HL-60 (cell line): ENCODE data around the gene CACNA1S.

Experiments used
- DNase-seq, 2 experiments: peaks; one replicate each; pipeline ENCODE4 v3.0.0-alpha.2; 2010 to 2020; ENCODE audit warnings: low read depth in 1 of 2, low spot score in 1 of 2
- H3K27ac ChIP-seq: fragments of 250-450 bp; sonication (Bioruptor Pico); replicated peaks from 2 replicates; pipeline ENCODE4 v1.5.1; 2020; ENCODE audit warnings: mild to moderate bottlenecking, moderate library complexity
- H3K27me3 ChIP-seq: fragments of 250-450 bp; sonication (Bioruptor Pico); 2 replicates; pipeline ENCODE4 v1.5.1; 2021; ENCODE audit warnings: mild to moderate bottlenecking, moderate library complexity; ENCODE audit not compliant: insufficient read depth, poor library complexity, severe bottlenecking
- H3K4me3 ChIP-seq: replicated peaks from 2 replicates; pipeline ENCODE4 v1.5.1; 2011; ENCODE audit warnings: mild to moderate bottlenecking, control low read depth, low read length; ENCODE audit not compliant: insufficient read depth
- GABPA ChIP-seq: IDR thresholded peaks from 2 replicates; pipeline ENCODE4 v1.6.1; 2012; ENCODE audit warnings: low read depth
- POLR2AphosphoS5 ChIP-seq: IDR thresholded peaks from 2 replicates; pipeline ENCODE4 v1.6.1; 2012; ENCODE audit warnings: low read depth
- REST ChIP-seq: IDR thresholded peaks from 2 replicates; pipeline ENCODE4 v1.6.1; 2012; ENCODE audit warnings: low read depth; ENCODE audit not compliant: insufficient replicate concordance
- SPI1 ChIP-seq: IDR thresholded peaks from 2 replicates; pipeline ENCODE4 v1.6.1; 2012; ENCODE audit warnings: low read depth, mild to moderate bottlenecking, borderline replicate concordance
- TF ChIP-seq, protein P1 (sequence below): IDR thresholded peaks from one replicate; pipeline ENCODE4 v1.5.1; 2011; ENCODE audit warnings: low read length, control low read depth, inconsistent platforms; ENCODE audit not compliant: insufficient read depth

Gene CACNA1S

GRCh38 chr1:201016943-201017827, 95.0 kb downstream of the CACNA1S start:
- TF ChIP-seq GABPA (no peak), REST (no peak)
- TF ChIP-seq, protein P1, sequence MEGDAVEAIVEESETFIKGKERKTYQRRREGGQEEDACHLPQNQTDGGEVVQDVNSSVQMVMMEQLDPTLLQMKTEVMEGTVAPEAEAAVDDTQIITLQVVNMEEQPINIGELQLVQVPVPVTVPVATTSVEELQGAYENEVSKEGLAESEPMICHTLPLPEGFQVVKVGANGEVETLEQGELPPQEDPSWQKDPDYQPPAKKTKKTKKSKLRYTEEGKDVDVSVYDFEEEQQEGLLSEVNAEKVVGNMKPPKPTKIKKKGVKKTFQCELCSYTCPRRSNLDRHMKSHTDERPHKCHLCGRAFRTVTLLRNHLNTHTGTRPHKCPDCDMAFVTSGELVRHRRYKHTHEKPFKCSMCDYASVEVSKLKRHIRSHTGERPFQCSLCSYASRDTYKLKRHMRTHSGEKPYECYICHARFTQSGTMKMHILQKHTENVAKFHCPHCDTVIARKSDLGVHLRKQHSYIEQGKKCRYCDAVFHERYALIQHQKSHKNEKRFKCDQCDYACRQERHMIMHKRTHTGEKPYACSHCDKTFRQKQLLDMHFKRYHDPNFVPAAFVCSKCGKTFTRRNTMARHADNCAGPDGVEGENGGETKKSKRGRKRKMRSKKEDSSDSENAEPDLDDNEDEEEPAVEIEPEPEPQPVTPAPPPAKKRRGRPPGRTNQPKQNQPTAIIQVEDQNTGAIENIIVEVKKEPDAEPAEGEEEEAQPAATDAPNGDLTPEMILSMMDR: no peak
- Histone ChIP-seq H3K27me3 (no peaks in the 10 kb centered on the region), H3K4me3 (no peak overlapping the region), H3K27ac (peak overlapping the region; percentile 64)
- no peak for DNase-seq

DNA sequence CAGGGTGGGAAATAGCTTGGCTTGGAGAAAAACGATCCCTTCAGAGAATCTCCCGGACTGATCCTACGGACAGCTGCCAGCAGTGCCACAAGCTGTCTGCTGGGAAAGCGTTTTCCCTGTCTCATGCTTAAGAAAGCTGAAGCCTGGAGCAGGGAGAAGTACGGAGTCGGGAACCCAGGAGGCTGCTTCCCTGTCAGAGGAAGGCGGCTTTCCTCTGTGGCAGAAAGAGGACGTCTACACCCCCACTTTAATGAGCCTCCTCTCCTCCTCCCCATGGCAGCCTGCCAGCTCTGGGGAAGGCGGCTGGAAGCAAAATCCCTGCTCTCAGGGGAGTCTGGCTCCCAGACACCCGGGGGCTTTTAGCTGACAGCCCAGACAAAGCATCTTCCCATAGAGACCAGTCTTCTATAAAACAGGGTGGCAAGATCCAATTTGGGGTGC, 96.0 kb downstream of the CACNA1S start:
- peak in 1 of 2 experiments; percentile 24 for DNase-seq
- H3K4me3 ChIP-seq: no peak overlapping the region
- H3K27me3 ChIP-seq: no peaks in the 10 kb centered on the region
- TF ChIP-seq SPI1 (no peak), REST (no peak)
- peak overlapping the region; percentile 8 for H3K27ac ChIP-seq

GRCh38 chr1:201015551-201016091, 96.6 kb downstream of the CACNA1S start:
- no peaks in the 10 kb centered on the region for H3K27me3 ChIP-seq
- H3K27ac ChIP-seq: peak overlapping the region; percentile 47
- DNase-seq: peak in 1 of 2 experiments; percentile 53
- no peak overlapping the region for H3K4me3 ChIP-seq
- TF ChIP-seq REST: no peak
- peak; percentile 70; the same call in 1 of the 2 replicates for TF ChIP-seq SPI1
- TF ChIP-seq POLR2AphosphoS5: no peak

DNA sequence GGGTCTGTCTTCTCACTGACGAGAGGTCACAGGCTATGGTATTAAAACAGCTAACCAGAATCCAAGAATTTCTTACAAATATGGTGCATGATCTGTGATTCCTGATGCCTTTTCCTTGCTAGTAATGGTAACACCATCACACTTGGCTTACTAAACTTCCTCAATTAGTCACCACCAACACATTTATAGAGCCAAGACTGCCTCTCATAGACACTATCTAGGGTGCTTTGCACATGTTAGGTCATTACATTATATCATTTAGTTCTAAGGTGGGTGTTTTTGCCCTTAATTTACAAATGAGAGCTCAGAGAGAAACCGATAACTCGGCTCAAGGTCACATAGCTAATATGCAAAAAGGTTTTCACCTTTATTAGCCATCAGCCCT, 97.4 kb downstream of the CACNA1S start:
- Histone ChIP-seq H3K27me3 (no peaks in the 10 kb centered on the region), H3K27ac (peak overlapping the region; percentile 47; the same call in 1 of the 2 replicates), H3K4me3 (no peak overlapping the region)
- DNase-seq: no peak
- TF ChIP-seq GABPA (no peak), REST (no peak), SPI1 (no peak), POLR2AphosphoS5 (no peak)
- TF ChIP-seq, protein P1: no peak
